ENCODE results near the gene SRPK3. TPM values are rescaled to one million over a fixed set of nuclear protein-coding genes. Genes with fewer than 3 reads are reported as not detected.

The SRPK3 gene
- total RNA-seq, 1 experiment from 2014 or later: not detected

DNA sequence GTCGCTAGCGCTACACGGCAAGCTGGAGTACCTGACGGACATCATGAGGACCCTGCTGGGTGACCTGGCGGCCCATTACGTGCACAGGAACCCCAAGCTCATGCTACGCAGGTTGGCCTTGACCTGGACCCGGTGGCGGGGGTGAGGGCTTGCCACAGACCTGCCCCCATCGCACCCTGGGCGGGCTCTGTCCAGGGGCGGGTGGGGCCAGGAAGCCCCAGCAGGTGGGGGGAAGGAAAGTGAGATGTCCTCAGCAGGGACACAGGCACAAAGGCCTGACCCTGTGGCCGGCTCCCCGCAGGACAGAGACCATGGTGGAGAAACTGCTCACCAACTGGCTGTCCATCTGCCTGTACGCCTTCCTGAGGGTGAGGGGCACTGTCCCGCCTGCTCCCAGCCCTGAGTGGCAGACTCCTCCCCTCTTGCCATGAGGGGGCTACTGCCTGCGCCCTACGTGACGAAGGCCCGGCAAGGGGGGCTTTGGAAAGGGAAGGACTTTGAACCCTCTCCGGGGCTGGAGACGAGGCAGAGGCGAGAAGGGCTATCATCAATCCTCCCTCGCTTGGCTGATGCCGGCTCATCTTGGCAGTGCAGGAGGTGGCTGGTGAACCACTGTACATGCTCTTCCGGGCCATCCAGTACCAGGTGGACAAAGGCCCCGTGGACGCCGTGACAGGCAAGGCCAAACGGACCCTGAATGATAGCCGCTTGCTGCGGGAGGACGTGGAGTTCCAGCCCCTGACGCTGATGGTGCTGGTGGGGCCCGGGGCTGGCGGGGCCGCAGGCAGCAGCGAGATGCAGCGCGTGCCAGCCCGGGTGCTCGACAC lies 5.3 kb upstream of the SRPK3 start:
- Histone ChIP-seq H3K36me3 (no peaks in the 10 kb centered on the region), H3K4me3 (no peak overlapping the region), H3K27me3 (no peaks in the 10 kb centered on the region), H3K9me3 (no peaks in the 10 kb centered on the region)
- no peak for DNase-seq

GRCh38 chrX:153776120-153776599 lies 4.7 kb upstream of the SRPK3 start:
- H3K36me3 ChIP-seq: no peaks in the 10 kb centered on the region
- H3K4me3 ChIP-seq: no peak overlapping the region
- DNase-seq: no peak
- H3K9me3 ChIP-seq: no peaks in the 10 kb centered on the region
- no peaks in the 10 kb centered on the region for H3K27me3 ChIP-seq

- no peaks in the 10 kb centered on the region for H3K27me3 ChIP-seq
- no peak for DNase-seq
These were observed 4.2 kb upstream of the SRPK3 start for GRCh38 chrX:153776611-153777045.

DNA sequence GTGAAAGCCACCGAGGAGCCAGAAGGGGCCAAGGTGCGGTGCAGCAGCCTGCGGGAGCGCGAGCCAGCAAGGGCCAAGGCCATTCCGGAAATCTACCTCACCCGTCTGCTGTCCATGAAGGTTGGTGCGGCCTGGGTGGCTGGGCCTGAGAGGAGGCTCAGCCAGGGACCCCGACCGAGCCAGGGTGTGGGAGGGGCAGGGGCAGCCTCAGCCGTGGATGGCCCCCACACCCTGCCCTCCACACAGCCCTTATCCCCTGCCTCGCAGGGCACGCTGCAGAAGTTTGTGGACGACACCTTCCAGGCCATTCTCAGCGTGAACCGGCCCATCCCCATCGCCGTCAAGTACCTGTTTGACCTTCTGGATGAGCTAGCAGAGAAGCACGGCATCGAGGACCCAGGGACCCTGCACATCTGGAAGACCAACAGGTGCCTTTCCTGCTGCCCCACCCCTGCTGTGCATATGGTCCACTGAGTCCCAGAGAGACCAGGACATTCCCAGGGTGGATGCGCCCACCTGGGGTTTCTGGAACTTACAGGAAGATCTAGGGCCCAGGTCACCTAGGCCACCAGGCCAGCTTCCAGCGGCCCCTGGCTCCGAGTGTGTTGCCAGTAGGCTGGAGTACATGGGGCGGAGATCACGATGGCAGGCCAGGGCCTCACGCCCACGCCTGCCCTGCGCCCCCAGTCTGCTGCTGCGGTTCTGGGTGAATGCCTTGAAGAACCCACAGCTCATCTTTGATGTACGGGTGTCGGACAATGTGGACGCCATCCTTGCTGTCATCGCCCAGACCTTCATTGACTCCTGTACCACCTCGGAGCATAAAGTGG lies 3.4 kb upstream of the SRPK3 start:
- Histone ChIP-seq H3K4me3 (no peak overlapping the region), H3K9me3 (no peaks in the 10 kb centered on the region), H3K36me3 (no peaks in the 10 kb centered on the region), H3K27me3 (no peaks in the 10 kb centered on the region)
- no peak for DNase-seq

More at GRCh38 chrX:153776611-153777045, 4.2 kb upstream of the SRPK3 start:
- H3K9me3 ChIP-seq: no peaks in the 10 kb centered on the region
- no peaks in the 10 kb centered on the region for H3K36me3 ChIP-seq
- H3K4me3 ChIP-seq: no peak overlapping the region

GRCh38 chrX:153778181-153778580 lies 2.7 kb upstream of the SRPK3 start:
- no peaks in the 10 kb centered on the region for H3K27me3 ChIP-seq
- no peak overlapping the region for H3K4me3 ChIP-seq
- H3K9me3 ChIP-seq: no peaks in the 10 kb centered on the region
- H3K36me3 ChIP-seq: no peaks in the 10 kb centered on the region
- no peak for DNase-seq

GRCh38 chrX:153778684-153779101 lies 2.1 kb upstream of the SRPK3 start:
- H3K27me3 ChIP-seq: no peaks in the 10 kb centered on the region
- no peak overlapping the region for H3K4me3 ChIP-seq
- DNase-seq: no peak
- no peaks in the 10 kb centered on the region for H3K36me3 ChIP-seq
- no peaks in the 10 kb centered on the region for H3K9me3 ChIP-seq

DNA sequence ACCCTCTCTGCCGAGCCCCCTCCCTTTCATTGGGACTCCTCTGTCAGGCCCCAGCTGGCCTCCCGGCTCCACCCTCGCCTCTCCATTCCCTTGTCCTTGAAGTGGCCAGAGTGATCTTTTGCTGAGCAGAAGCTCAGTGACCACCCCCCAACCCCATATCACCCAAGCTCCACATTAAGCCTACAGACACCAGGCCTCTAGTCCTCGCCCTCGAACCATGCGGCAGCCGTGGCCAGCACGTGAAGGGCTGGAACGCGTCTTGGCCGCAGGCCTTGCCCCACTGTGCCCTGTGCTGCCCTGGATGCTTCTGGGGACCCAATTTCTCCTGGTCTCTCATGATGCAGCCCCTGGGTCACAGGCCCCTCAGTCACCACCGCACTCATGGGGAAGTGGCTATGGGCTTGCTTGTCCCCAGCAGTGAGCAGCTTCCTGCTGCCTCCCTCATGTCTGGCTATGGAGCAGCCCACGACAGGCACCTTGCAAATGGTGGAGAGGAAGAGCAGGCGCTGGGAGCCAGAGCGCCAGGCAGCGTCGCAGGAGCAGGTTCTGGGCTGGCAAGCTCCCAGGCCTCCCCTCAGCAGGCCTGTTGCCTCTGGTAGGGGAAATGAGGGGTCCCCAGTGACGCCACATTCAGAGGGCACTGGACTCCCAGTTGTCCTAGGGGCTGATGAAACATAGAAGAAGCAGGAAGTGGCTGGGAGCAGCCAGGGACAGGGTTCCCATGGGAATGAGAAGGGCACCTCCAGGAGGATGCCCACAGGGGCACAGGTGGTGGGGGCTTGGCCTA lies 757 bp upstream of the SRPK3 start:
- Histone ChIP-seq H3K27me3 (no peaks in the 10 kb centered on the region), H3K4me3 (no peak overlapping the region), H3K9me3 (no peaks in the 10 kb centered on the region), H3K36me3 (no peaks in the 10 kb centered on the region)
- DNase-seq: no peak

- Histone ChIP-seq H3K36me3 (no peaks in the 10 kb centered on the region), H3K9me3 (no peaks in the 10 kb centered on the region), H3K27me3 (no peaks in the 10 kb centered on the region), H3K4me3 (no peak overlapping the region)
- no peak for DNase-seq
These were observed 697 bp downstream of the SRPK3 start for GRCh38 chrX:153781428-153782047.

DNA sequence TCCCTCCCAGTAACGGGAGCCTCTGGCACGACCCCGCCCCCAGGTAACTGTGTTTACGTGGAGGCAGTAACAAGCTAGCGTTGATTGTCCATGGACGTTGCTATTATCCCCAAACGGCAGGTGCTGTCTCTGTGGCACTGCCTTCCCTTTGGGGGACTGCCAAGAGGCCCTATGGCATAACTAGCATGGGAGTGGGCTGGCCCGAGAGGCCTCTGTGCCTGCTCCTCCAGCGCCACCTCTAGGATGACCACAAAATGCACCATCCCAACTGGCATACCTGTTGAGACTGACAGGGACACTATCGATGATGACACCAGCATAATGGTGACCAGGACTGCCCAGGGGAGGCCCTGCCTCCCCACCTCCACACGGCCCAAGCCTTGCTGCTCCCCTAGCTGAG lies 1.5 kb downstream of the SRPK3 start:
- Histone ChIP-seq H3K9me3 (no peaks in the 10 kb centered on the region), H3K4me3 (no peak overlapping the region), H3K36me3 (no peaks in the 10 kb centered on the region), H3K27me3 (no peaks in the 10 kb centered on the region)
- DNase-seq: no peak

DNA sequence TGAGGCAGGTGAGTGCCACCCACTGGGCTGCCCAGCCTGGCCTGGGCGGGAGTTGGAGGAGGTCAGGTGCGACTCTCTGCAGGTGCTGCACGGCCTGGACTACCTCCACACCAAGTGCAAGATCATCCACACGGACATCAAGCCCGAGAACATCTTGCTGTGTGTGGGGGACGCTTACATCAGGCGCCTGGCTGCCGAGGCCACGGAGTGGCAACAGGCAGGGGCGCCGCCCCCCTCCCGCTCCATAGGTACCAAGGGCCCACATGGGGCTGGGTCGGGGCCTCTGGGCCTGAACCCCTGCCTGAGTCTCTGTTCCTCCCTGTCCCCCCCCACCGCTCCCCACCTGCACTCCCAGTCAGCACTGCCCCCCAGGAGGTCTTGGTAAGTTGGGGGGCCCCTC lies 2.0 kb downstream of the SRPK3 start:
- Histone ChIP-seq H3K4me3 (no peak overlapping the region), H3K9me3 (no peaks in the 10 kb centered on the region), H3K27me3 (no peaks in the 10 kb centered on the region), H3K36me3 (no peaks in the 10 kb centered on the region)
- no peak for DNase-seq

DNA sequence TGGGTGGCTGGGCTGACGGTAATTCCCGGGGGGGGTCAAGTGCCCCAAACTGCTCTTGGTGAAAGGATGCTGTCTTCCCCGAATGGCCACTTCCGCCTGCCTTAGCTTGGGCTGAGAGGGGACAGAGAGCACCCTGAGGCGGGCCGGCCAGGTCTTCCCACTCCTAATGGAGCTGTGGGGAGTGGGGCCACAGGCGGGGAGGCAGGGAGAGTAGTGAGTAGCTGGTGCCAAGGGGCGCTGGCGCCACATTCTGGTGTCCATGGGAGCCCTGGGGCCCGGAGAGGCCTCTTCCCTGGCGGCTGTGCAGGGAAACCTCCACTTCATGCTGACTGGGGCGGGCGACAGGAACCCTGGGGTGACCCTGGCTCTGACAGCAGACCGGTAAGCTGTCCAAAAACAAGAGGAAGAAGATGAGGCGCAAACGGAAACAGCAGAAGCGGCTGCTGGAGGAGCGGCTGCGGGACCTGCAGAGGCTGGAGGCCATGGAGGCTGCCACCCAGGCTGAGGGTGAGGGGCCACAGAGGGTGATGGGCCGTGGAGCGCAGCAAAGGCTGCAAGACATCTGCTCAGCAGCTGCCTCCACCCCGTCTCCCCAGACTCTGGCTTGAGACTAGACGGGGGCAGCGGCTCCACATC lies 2.7 kb downstream of the SRPK3 start:
- no peak for DNase-seq
- no peaks in the 10 kb centered on the region for H3K9me3 ChIP-seq
- no peak overlapping the region for H3K4me3 ChIP-seq
- H3K27me3 ChIP-seq: no peaks in the 10 kb centered on the region
- H3K36me3 ChIP-seq: no peaks in the 10 kb centered on the region

GRCh38 chrX:153784325-153784967 lies 3.6 kb downstream of the SRPK3 start:
- no peaks in the 10 kb centered on the region for H3K27me3 ChIP-seq
- no peak overlapping the region for H3K4me3 ChIP-seq
- DNase-seq: no peak
- H3K36me3 ChIP-seq: no peaks in the 10 kb centered on the region
- no peaks in the 10 kb centered on the region for H3K9me3 ChIP-seq

GRCh38 chrX:153786669-153787068 lies 5.8 kb downstream of the SRPK3 start:
- H3K4me3 ChIP-seq: no peak overlapping the region
- H3K36me3 ChIP-seq: no peaks in the 10 kb centered on the region
- H3K9me3 ChIP-seq: no peaks in the 10 kb centered on the region
- no peaks in the 10 kb centered on the region for H3K27me3 ChIP-seq
- DNase-seq: no peak

GRCh38 chrX:153789654-153790053 lies 8.8 kb downstream of the SRPK3 start:
- no peaks in the 10 kb centered on the region for H3K9me3 ChIP-seq
- DNase-seq: no peak
- H3K4me3 ChIP-seq: no peak overlapping the region
- no peaks in the 10 kb centered on the region; the same call in 1 of the 2 replicates for H3K36me3 ChIP-seq
- H3K27me3 ChIP-seq: no peaks in the 10 kb centered on the region

GRCh38 chrX:153791104-153791852 lies 10.4 kb downstream of the SRPK3 start:
- no peak for DNase-seq
- no peak overlapping the region for H3K4me3 ChIP-seq
- H3K27me3 ChIP-seq: no peaks in the 10 kb centered on the region
- no peaks in the 10 kb centered on the region for H3K9me3 ChIP-seq
- H3K36me3 ChIP-seq: no peaks in the 10 kb centered on the region; the same call in 1 of the 2 replicates
